Stimulated activated CD4-positive, alpha-beta T cell treated with anti-CD3 and anti-CD28 coated beads, Interleukin-1b, Interleukin-23, amount 100 ng/mL, for 1 hour (primary cell): ENCODE data around the gene QRFP.

ENCODE experiments used
- DNase-seq, 2 donors: peaks; one replicate each; pipeline ENCODE4 v3.0.0-alpha.2; 2020; ENCODE audit warnings: low read depth in 2 of 2

Gene QRFP

DNA sequence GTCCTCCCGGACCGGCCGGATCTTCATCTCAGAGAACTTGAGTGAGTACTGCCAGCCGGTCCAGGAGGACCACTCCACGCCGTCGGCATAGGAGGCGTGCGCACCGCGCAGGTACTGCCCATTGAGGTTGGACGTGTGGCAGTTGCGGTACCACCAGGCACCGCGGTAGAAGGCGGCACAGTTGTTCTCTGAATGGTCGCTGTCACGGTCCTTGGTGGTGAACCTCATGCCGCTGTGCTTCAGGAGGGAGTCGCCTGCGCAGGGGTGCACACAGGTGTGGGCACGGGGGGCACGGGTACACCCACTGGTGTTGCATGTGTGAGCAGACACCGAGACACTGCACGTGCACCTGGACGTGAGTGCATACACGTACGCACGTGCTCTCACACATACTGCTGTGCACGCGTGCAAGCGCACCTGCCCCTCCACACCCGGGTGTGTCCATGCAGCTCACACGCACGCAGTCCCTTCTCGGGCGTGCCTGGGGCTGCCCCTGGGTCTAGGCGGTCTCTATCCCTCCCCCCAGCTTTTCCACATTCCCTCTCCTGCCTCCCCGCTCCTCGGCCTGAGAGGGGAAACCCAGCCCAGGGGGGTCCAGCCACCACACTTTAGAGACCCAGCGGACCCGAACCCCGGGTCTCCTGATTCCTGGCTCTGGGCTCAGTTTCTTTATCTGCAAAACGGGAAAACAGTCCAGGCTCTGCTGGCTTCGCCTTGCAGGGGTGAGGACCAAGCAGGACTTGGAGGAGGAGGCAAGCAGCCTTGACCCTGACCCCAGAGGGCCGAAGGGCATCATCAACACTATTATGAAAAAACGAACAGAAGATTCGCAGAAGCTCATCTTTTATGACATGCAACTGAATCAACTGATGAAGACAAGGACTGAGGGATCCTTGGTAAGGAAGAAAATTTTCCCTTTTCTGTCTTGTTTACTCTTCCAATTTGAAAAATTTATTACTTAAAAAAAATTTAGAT is 7.7 kb upstream of the QRFP start:
- DNase-seq = no peak

DNA sequence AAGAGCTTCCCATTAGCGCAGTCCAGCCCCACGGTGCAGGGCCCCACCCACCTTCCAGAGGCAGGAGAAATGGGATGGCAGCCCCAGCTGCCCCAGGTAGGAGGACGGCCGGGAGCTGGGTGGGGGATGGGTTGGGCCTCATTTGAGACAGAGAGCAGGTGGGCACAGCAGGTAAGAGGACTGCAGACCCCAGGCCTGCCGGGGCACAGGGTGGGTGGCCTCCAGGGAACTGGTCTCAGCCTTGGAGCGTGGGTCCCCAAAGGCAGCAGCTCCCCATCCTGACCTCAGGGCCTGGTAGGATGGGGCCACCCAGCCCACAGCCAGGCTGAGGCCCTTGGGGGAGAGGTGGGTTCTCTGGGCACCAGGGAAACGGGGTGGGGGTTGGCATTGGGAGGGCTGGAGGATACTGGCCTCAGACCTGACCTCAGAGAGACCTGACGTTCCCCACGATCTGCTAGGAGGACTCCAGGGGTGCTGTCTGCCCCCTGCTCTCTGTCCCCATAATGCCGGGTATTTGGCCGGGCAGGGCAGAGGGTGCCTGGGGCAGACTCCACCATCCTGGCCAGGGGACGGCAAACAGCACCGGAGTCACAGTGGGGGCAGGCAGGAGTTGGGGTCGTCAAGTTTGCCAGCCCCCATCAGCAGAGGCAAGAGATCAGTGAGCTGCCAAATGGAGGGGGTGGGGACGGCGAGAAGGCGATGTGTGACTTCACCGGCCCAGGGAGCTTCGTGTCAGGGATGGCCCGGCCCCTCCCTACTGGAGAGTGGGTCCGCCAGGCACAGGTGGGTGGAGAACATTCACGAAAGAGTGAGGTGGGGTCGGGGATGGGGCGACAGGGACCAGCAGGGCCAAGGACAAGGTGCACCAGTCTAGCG is 6.8 kb upstream of the QRFP start:
- DNase-seq = no peak

DNA sequence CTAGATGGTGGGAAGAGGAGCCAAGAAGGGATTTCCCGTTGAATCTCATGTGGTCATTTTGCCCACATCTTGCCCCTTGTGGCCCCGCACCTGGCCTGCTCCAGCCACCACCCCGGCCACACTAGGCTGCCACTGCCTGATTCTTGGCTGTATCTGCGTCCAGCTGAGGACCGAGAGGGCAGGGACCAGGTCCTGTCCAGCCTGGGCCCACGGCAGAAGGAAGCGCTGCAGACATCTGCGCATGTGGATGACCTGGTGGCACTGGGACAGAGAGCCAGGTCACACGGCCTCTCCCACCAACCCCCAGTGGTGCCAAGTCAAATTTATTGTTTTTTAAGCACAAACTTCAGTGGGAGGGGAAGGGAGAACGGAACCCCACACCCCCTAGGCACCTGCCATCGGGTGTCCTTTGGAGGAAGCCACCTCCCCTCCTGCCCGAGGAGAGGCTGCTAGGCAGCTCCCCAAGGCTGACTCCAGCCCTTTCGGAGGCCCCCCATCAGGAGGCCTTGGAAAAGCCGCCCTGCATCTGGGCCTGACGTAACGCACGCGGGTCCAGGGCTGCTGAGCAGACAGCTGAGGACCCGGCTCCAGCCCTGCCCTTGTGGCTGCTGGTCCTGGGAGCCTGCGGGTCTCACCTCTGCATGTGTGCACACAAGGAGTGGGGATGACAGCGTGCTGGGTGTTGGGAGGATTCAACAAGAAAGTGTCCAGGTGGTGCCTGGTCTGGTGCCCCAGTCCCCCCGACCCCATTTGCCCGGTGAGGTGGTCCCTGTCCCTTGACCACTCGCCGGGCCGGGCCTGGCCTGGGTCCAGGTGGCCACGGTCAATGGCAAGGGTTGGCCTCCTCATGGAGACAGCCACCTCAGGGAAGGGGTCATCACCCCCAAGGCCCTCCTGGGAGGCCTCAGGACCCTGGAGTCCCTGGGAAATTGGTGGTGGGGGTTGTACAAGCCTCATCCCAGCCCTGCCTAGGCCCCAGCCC is 5.9 kb upstream of the QRFP start:
- no peak for DNase-seq

DNA sequence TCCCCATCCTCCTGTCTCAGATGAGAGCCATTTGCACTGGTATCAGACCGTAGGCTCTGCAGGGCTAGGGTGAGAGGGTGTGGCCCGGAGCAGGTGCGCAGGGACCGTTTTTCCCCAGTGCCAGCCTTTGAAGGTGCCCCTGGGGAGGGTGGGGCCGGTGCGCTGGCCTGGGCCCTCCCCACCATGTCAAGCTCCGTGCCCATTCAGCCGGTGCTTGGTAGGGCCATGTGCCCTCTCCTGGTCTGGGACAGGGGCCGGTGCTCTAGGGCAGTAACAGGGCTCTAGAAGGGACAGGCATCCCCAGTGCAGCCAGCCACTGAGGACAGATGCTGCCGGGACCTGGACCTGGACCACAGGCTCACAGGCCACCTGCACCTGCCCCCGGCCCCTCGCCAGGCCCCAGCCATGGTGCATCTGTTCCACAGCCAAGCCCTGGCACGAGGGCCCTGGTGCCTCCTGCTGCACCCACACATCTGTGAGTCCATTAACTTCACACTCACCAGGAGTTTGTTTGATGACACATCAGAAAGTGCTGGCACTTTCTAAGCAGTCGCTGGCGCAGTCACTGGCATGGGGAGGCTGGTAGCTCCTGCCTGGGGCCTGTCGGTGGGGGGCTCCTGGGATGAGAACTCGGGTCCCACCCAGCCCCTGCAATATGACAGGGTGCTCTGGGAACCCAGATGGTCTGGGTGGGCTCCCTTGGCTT is 5.0 kb upstream of the QRFP start:
- DNase-seq = no peak

DNA sequence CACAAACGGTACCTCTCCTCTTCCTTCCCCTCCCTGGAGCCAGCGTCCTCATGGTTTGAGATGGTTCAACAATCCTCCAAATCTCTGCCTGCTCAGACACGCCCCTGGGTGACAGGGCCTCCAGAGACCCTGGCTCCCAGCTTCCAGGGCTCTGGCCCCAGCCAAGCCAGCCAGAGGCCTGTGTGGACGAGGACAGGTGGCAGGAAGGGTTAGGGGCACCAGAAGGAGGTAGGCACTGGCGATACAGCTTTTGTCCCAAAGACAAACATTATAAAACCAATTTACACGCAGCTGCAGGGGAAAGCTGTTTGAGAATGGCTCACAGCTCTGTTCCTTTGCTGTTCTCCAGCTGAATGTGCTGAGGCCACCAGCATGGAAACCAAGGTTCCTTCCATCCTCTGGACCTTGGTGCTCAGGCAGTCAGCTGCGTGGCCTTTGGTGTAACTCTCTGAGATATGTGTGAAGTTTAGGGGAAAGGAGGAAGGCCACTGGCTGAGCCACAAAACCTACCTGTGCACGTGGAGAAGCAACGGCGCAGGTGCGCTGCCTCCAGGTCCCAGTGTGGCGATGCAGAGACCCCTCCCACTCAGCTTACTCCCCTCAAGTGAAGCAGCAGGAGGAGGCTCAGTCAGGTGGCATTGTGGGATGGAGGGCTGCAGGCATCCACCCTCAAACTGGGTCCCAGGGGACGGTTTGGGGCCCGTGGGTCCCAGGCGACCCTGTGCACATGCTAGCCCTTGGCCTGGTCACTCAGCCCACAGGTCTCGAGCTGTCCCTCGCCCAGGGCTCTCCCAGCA is 4.3 kb upstream of the QRFP start:
- DNase-seq = no peak

DNA sequence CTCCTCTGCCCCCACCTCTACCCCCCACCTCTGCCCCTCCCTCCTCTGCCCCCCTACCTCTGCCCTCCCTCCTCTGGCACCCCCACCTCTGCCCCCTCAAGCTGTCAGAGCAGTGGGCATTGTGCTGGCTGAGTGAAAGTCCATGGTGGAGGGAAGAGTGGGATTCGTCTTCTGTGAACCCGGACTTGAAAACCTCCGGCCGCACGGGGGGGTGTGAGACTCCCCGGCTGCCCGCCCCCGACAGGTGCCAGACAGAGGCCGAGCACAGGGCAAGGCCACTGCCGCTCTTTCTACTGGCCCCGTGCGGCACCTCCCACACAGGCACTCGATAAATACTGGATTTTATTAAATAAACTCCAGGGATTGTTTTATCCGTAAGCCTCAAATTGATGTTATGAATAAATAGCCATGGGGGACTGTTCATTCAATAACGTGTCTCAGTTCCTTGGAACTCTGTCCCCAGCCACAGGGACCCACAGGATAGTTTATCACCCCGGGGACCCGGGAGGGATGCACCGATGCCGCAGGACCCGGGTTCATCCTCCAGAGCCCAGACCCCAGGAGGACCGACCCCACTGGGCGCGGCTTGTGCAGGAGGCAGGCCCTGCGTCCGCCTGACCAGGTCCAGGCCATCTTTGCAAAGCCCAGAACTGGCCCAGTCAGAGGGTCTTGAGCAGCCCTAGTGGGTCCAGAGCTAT is 2.6 kb upstream of the QRFP start:
- no peak for DNase-seq

DNA sequence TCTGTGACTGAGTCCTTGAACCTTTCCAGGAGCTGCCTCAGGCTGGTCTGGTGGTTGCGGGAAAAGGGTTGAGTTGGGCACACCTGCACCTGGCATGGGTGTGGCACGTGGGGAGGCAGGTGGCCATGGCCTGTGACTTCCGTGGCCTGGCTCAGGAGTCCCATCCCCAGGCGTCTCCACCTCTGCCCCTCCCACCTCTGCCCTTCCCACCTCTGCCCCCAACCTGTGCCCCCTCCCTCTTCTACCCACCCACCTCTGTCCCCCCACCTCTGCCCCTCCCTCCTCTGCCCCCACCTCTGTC is 1.9 kb upstream of the QRFP start:
- no peak for DNase-seq

DNA sequence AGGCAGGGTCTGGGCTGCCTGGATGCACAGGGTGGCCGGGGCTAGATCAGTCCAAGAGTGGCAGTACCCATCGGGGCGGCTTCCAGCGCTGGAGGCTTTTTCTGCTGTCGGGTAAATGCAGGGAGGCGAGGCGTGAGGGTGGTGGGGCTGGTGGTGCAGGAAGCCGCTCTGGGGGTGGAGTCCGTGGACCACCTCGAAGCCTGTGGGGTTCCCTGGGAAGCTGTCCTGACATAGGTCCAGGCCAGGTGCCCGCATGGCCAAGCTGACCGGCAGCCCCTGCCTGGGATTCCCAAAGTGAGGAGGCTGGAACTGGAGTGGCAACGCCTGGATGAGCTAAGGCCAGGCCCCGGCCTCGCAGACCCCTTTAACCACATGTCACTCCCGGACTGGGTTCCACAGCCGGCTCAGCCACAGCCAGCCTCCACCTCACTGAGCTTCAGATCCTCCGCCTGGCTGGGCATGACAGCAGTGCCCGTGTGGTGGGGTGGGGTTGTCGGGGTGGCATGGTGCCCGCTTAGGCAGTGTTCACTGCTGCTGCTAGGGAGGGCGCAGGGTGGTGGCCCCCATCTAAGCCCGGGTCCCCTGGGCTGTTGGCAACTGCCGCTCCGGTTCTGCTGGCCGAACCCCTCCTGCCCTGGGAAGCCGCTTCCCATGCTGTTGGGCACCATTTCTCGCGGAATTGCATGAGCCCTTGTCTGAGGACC is 1.4 kb upstream of the QRFP start:
- no peak for DNase-seq

DNA sequence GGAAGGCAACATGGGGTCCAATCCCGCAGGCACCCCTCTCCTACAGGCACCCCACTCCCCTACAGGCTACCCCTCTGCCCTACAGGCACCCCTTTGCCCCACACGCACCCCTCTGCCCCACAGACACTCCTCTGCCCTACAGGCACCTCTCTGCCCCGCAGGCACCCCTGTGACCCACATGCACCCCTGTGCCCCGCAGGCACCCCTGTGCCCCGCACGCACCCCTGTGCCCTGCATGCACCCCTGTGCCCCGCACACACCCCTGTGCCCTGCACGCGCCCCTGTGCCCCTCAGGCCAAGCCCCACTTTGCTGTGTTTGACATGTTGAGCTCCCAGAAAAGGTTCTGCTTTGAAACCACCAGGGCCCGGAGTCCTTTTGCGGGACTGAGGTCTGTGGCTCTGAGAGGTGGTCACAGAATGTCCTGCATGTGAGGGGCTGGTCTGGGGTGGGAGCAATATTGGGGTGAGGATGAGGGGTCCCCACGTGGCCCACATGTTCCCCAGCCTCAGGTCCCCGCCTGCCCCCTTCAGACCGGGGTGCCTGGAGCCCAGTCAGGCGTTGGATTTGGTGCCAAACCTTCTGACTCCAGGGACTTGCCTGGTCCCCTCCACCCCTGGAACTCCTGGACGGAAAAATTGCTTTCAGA is 616 bp upstream of the QRFP start:
- no peak for DNase-seq

DNA sequence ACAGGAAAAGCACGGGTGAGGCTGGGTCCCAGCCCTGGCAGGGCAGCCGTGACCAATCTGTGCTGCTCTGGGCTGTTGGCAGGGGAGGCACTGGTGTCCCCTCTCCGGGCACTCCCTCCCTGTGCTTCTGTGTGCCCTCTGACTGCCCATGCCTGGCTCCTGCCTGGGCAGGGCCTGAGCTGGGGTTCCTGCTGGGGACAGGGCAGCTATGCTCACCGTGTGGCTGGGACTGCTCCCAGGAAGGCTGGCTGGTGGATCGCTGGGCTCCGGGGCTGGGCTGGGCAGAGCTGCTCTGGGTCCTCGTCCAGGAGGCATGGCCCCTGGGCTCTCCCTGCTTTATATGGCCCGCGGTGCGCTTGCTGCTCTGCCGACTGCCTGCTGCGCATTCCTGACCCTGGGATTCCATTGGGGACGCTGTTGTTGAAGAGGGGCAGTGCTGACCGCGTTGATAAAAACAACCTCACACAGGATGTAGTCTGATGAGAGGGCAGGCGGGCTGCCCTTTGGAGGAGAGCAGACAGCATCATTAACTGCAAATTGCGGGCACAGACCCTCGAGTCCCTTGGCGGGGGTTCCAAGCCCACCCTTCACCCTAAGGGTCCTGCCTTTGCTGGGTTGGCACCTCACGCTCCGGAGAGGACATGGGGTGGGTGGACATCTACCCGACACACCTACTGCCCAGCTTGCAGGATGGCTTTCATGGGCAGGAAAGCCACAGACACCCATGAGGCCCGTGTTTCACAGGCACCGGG is 955 bp downstream of the QRFP start:
- DNase-seq = no peak

DNA sequence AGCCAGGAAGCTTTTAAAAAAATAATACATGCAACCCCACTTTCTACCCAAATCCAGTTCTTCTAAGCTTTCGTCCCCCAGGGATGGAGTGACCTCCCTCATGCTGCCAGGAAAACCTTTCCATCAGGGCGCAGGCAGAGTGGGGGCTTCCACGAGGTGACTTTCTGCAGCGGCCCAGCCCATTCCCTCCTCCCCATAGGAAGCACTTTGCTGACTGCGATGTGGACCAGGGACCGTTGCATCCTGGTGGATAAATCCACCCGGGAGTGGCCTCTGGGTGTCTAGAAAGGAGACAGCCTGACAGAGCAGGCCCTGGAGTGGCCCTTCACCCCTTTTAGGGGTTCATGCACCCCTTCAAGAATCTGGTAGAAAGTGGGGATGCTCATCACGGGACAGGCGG is 1.6 kb downstream of the QRFP start:
- DNase-seq = no peak

DNA sequence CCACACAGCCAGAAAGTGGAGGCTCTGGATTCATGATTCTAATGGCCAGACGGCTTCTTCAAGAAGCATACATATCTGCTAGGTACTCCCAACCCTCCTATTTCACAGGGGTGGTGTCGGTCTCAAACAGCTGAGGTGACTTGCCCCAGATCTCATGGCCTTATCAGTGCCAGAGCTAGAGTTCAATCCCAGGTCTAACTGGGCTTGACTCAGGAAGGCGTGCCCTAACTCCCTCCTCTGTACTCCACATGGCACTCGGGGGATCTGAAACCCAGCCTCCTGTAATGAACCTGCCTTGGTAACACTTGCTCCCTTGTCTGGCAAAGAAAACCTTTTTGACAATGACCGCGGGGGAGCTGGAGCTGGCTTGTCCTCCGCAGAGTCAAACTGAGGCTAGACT is 2.1 kb downstream of the QRFP start:
- no peak for DNase-seq

DNA sequence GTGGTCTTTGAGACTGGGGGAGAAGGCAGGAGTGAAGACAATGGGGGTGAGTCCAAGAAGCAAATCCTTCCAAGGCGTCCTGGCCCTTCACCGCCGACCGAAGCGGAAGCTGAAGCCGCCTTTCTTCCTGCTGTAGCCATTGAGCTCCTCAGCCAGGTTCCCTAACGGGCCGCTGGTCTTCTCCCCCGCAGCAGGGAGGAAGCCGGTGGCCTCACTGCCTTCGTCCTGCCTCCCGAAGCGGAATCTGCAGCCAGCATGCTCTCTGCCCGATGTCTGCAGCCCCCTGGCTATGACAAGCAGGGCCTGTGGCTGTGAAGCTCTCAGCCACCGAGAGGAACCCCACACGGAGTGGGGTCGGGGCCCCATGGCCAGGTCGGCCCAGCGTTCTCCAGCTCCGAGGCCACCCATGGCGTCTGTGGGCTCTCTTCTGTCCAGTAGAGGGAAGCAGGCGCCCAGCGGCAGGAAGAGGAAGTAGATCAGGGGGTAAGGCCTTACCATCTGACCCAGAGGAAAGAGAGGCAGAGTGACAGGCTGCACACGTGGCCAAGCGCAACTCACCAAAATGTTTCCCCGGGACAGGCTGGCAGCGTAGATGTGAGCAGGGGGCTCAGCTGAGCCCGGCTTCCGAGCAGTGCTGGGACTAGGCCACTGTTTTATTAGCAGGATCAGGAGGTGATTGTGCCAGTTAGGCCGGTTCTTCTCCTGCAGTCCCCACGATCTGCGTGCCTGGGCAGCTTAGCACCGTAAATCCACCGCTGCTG is 3.1 kb downstream of the QRFP start:
- DNase-seq = no peak

DNA sequence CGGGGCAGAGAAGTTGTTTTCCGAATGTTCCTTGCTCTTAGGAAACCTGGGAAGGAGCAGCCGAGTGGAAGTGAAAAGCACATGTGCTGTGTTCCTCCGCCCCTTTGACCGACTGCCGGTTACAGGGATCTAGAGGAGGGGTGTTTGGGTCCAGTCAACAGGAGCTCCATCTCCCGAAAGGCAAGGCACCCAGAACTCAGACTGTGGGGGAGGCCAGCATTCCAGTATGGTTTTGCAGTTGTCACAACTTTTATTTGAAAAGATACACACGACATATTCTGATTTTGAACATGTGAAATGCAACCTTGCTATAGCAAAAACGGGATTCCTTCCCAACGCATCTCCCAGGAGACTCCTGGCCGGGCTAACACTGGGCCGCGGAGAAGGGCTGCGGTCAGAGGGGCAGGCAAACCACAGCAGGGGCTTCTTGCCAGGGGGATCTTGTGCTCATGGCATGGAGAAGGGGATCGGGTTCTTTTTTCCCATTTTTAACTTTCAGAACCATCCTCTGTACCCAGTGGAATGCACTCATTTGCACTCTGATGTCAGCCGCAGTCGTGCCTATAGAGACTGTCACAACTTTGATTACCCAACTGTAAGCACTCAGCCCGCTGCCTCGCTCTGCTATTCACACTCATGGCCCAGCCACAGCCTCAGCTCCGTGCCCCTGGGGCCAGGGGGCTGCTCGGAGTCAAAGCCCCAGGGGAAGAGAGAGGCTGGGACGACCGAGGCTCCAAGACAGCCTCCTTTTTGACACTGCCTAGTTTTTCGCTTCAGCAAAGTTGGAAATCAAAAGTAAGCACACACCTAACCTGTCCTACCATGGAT is 3.9 kb downstream of the QRFP start:
- DNase-seq = no peak

DNA sequence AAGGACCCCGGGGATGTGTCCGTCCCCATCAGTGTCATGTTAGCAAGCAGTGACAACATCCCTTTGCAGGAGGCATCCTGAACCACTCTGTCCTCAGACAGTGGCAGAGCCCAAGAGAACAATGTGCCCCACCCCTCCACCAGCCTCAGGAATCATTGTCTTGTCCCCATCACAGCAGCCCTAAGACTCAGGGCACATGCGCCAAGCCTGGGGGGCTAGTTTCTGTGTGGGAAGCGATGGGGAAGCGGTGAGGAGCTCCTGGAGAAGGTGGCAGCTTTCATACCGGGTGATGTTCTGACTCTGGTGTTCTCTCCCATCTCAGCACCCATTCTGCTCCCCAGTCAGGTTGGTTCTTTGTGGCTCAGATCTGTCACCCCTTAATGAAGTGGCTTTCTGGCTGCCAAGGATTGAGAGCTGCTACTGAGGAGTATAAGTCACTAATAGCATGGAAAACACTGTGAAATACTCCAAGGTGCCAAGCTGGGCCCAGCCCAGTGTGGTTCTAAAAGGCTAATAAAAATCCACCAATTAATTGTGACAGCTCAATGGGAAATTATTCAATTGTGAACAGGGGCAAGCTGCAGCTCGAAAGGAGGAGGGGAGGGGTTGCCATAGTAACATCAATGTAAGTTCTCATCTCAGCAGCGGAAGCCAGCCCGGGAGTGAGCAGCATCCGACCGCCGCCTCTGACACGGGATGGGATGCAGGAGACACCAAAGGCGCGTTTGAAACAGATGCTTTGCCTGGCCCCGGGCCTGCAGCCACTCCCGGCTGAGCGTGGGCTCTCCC is 4.7 kb downstream of the QRFP start:
- DNase-seq = no peak
